ENCODE measurements around the gene NACA2. TPM values are rescaled to one million over a fixed set of nuclear protein-coding genes. Genes with fewer than 3 reads are reported as not detected.

NACA2 gene
- total and polyA plus RNA-seq, 2 of the 13 experiments (the other 11 are each of a cell fraction or from before 2014, with no cell fraction given) = 0.21 TPM; not detected in 1

GRCh38 chr17:61568219-61569072 lies 22.6 kb downstream of the NACA2 start (continued):
- no peak for TF ChIP-seq SNAPC4 (CRISPR knock-in tag; IDR thresholded peaks at IDR 0.05)
- no peak for TF ChIP-seq RELA (CRISPR knock-in tag; IDR thresholded peaks at IDR 0.05)
- no peak for TF ChIP-seq JDP2 (CRISPR knock-in tag; IDR thresholded peaks at IDR 0.05; ENCODE audit: borderline replicate concordance)
- no peak for TF ChIP-seq ZNF597 (CRISPR knock-in tag; IDR thresholded peaks at IDR 0.05)
- TF ChIP-seq ZNF30 (CRISPR knock-in tag; IDR thresholded peaks at IDR 0.05) = no peak
- no peak for TF ChIP-seq ZNF615 (CRISPR knock-in tag; IDR thresholded peaks at IDR 0.05; ENCODE audit: borderline replicate concordance)
- no peak for TF ChIP-seq ZFP1 (CRISPR knock-in tag; IDR thresholded peaks at IDR 0.05)
- peak; percentile 20; the same call in 1 of the 2 replicates for TF ChIP-seq RFX5 (IDR thresholded peaks at IDR 0.05; ENCODE audit: low read depth, low read length)
- TF ChIP-seq KLF11 (CRISPR knock-in tag; IDR thresholded peaks at IDR 0.05) = no peak
- TF ChIP-seq FOXK1 (CRISPR knock-in tag; IDR thresholded peaks at IDR 0.05; ENCODE audit: borderline replicate concordance, low read depth) = peak; percentile 79; the same call in 1 of the 2 replicates
- TF ChIP-seq SRF (IDR thresholded peaks at IDR 0.05; ENCODE audit: low read depth, low read length) = no peak
- peak; percentile 81; the same call in 1 of the 2 replicates for TF ChIP-seq SIX1 (CRISPR knock-in tag; IDR thresholded peaks at IDR 0.05; ENCODE audit: borderline replicate concordance)
- no peak for TF ChIP-seq ZNF749 (CRISPR knock-in tag; IDR thresholded peaks at IDR 0.05; ENCODE audit: borderline replicate concordance)
- TF ChIP-seq, protein P1, sequence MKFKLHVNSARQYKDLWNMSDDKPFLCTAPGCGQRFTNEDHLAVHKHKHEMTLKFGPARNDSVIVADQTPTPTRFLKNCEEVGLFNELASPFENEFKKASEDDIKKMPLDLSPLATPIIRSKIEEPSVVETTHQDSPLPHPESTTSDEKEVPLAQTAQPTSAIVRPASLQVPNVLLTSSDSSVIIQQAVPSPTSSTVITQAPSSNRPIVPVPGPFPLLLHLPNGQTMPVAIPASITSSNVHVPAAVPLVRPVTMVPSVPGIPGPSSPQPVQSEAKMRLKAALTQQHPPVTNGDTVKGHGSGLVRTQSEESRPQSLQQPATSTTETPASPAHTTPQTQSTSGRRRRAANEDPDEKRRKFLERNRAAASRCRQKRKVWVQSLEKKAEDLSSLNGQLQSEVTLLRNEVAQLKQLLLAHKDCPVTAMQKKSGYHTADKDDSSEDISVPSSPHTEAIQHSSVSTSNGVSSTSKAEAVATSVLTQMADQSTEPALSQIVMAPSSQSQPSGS (CRISPR knock-in tag; IDR thresholded peaks at IDR 0.05) = peak; percentile 69; the same call in 1 of the 2 replicates
- TF ChIP-seq ZNF225 (CRISPR knock-in tag; IDR thresholded peaks at IDR 0.05) = no peak
- TF ChIP-seq ZFP91 (CRISPR knock-in tag; IDR thresholded peaks at IDR 0.05; ENCODE audit: borderline replicate concordance) = no peak
- no peak for TF ChIP-seq HMGA1 (CRISPR knock-in tag; conservative IDR thresholded peaks at IDR 0.05)
- TF ChIP-seq, protein P2, sequence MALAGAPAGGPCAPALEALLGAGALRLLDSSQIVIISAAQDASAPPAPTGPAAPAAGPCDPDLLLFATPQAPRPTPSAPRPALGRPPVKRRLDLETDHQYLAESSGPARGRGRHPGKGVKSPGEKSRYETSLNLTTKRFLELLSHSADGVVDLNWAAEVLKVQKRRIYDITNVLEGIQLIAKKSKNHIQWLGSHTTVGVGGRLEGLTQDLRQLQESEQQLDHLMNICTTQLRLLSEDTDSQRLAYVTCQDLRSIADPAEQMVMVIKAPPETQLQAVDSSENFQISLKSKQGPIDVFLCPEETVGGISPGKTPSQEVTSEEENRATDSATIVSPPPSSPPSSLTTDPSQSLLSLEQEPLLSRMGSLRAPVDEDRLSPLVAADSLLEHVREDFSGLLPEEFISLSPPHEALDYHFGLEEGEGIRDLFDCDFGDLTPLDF (CRISPR knock-in tag; IDR thresholded peaks at IDR 0.05) = no peak
- TF ChIP-seq NCOA2 (CRISPR knock-in tag; IDR thresholded peaks at IDR 0.05) = peak; percentile 78; the same call in 1 of the 2 replicates

Data from HepG2 (cell line).